ENCODE data around the gene GLI2. TPM values are rescaled to one million over a fixed set of nuclear protein-coding genes. Genes with fewer than 3 reads are reported as not detected.

The GLI2 gene
- polyA plus RNA-seq, 3 donors = 11.0 to 14.4 (median 13.4) TPM

- no peak for DNase-seq
Measured at GRCh38 chr2:120769076-120769786, 33.6 kb downstream of the GLI2 start.

- no peak for DNase-seq
Measured at GRCh38 chr2:120769787-120770120, 34.1 kb downstream of the GLI2 start.

- DNase-seq = no peak
Measured at GRCh38 chr2:120770176-120770575, 34.5 kb downstream of the GLI2 start.

GRCh38 chr2:120770641-120771040, 35.0 kb downstream of the GLI2 start:
- DNase-seq = no peak

GRCh38 chr2:120771111-120771780, 35.6 kb downstream of the GLI2 start:
- DNase-seq = no peak

GRCh38 chr2:120771781-120772208, 36.1 kb downstream of the GLI2 start:
- no peak for DNase-seq

GRCh38 chr2:120772261-120772660, 36.6 kb downstream of the GLI2 start:
- DNase-seq = no peak

GRCh38 chr2:120773186-120773800, 37.6 kb downstream of the GLI2 start:
- no peak for DNase-seq

GRCh38 chr2:120774557-120775160, 39.0 kb downstream of the GLI2 start:
- DNase-seq = no peak

- no peak for DNase-seq
Measured at GRCh38 chr2:120775194-120775593, 39.5 kb downstream of the GLI2 start.

GRCh38 chr2:120775801-120776589, 40.3 kb downstream of the GLI2 start:
- no peak for DNase-seq

- no peak for DNase-seq
Measured at GRCh38 chr2:120776649-120777048, 41.0 kb downstream of the GLI2 start.

GRCh38 chr2:120777170-120777751, 41.6 kb downstream of the GLI2 start:
- DNase-seq = no peak

- DNase-seq = no peak
Measured at GRCh38 chr2:120777787-120778186, 42.1 kb downstream of the GLI2 start.

- DNase-seq = no peak
Measured at GRCh38 chr2:120778244-120778643, 42.6 kb downstream of the GLI2 start.

- DNase-seq = peak; percentile 47
Measured at GRCh38 chr2:120779781-120780283, 44.2 kb downstream of the GLI2 start.

GRCh38 chr2:120780402-120780801, 44.7 kb downstream of the GLI2 start:
- no peak for DNase-seq

GRCh38 chr2:120783371-120783791, 47.7 kb downstream of the GLI2 start:
- no peak for DNase-seq

- no peak for DNase-seq
Measured at GRCh38 chr2:120783969-120784372, 48.3 kb downstream of the GLI2 start.

All from renal pelvis (tissue), 4 donors.